Smooth muscle cell (in vitro differentiated cells): Measurements from ENCODE around the gene PDGFD. TPM values are rescaled to one million over a fixed set of nuclear protein-coding genes. Genes with fewer than 3 reads are reported as not detected.

Experiments used
- DNase-seq: peaks from one replicate; lab custom pipeline; 2025; ENCODE audit not compliant: unreplicated experiment; lab: John Stamatoyannopoulos, UW
- H2AFZ ChIP-seq: fragments of 200-600 bp; sonication (generic); 2 replicates; pipeline ENCODE4 v1.6.0; 2016; ENCODE audit warnings: antibody characterized with exemption, low read depth, mild to moderate bottlenecking
- H3F3A ChIP-seq: fragments of 200-600 bp; sonication (generic); 2 replicates; pipeline ENCODE4 v1.6.0; 2017; ENCODE audit warnings: antibody characterized with exemption, low read depth
- H3K27ac ChIP-seq: fragments of 200-600 bp; sonication (generic); 2 replicates; pipeline ENCODE4 v1.5.1; 2016; ENCODE audit warnings: low read depth, mild to moderate bottlenecking
- H3K27me3 ChIP-seq: fragments of 200-600 bp; sonication (generic); 2 replicates; pipeline ENCODE4 v1.6.1; 2016; ENCODE audit warnings: low read depth, mild to moderate bottlenecking
- H3K36me3 ChIP-seq: fragments of 200-600 bp; sonication (generic); 2 replicates; pipeline ENCODE4 v1.5.1; 2016; ENCODE audit warnings: low read depth
- H3K4me1 ChIP-seq: fragments of 200-600 bp; sonication (generic); 2 replicates; pipeline ENCODE4 v1.5.1; 2016; ENCODE audit warnings: low read depth
- H3K4me2 ChIP-seq: fragments of 200-600 bp; sonication (generic); 2 replicates; pipeline ENCODE4 v1.6.0; 2016; ENCODE audit warnings: mild to moderate bottlenecking
- H3K4me3 ChIP-seq: fragments of 200-600 bp; sonication (generic); 2 replicates; pipeline ENCODE4 v1.5.1; 2016; ENCODE audit warnings: mild to moderate bottlenecking
- H3K79me2 ChIP-seq: fragments of 200-600 bp; sonication (generic); 2 replicates; pipeline ENCODE4 v1.6.0; 2016; ENCODE audit warnings: low read depth, mild to moderate bottlenecking
- H3K9ac ChIP-seq: fragments of 200-600 bp; sonication (generic); 2 replicates; pipeline ENCODE4 v1.6.0; 2016; ENCODE audit warnings: low read depth
- H3K9me3 ChIP-seq: fragments of 200-600 bp; sonication (generic); replicated peaks from 2 replicates; pipeline ENCODE4 v1.5.1; 2016; ENCODE audit warnings: low read depth
- H4K20me1 ChIP-seq: fragments of 200-600 bp; sonication (generic); 2 replicates; pipeline ENCODE4 v1.6.0; 2016; ENCODE audit warnings: low read depth
- CTCF ChIP-seq: fragments of 200-600 bp; sonication (generic); IDR thresholded peaks from 2 replicates; pipeline ENCODE4 v1.5.1; 2017; ENCODE audit warnings: borderline replicate concordance, mild to moderate bottlenecking, antibody characterized with exemption; ENCODE audit not compliant: insufficient read depth, poor library complexity, severe bottlenecking
- WGBS: methylation state at CpG from one replicate; pipeline ENCODE4 v1.1.7; 2016; ENCODE audit warnings: low lambda C conversion rate; 5-methylcytosine and 5-hydroxymethylcytosine counted together
- polyA plus RNA-seq: library from polyadenylated mRNA; unstranded; fragments of >200 nt; fragmentation: Nextera tagmentation; extraction: Ambion mirVana; gene quantifications from 2 replicates; pipeline ENCODE4 v1.2.1, GENCODE V29; 2016
- total RNA-seq: library from RNA; depleted of rRNA; stranded (reverse); fragments of >200 nt; gene quantifications from 2 replicates; pipeline ENCODE4 v1.2.3, GENCODE V29; 2014

PDGFD gene
- total and polyA plus RNA-seq, 2 experiments from 2014 or later = 1.5 to 10.0 TPM

GRCh38 chr11:103994518-103994917 lies 169.4 kb downstream of the PDGFD start:
- 95% methylated on average over 2 of the region's 2 CpGs for WGBS

GRCh38 chr11:103994094-103994493 lies 169.9 kb downstream of the PDGFD start:
- no peak overlapping the region for H2AFZ ChIP-seq
- WGBS = 98% methylated on average over 1 of the region's 1 CpG

More at GRCh38 chr11:103994518-103994917, 169.4 kb downstream of the PDGFD start:
- Histone ChIP-seq H3K9me3 (no peaks in the 10 kb centered on the region), H3K4me2 (no peak overlapping the region), H2AFZ (no peak overlapping the region), H4K20me1 (no peaks in the 10 kb centered on the region), H3K4me3 (no peak overlapping the region), H3K27ac (no peak overlapping the region), H3K27me3 (no peaks in the 10 kb centered on the region), H3F3A (no peaks in the 10 kb centered on the region), H3K79me2 (no peaks in the 10 kb centered on the region), H3K36me3 (no peaks in the 10 kb centered on the region), H3K4me1 (no peaks in the 10 kb centered on the region), H3K9ac (no peak overlapping the region)
- no peak for DNase-seq
- no peak for TF ChIP-seq CTCF

GRCh38 chr11:103993507-103993906 lies 170.4 kb downstream of the PDGFD start:
- H2AFZ ChIP-seq = no peak overlapping the region

More at GRCh38 chr11:103994094-103994493, 169.9 kb downstream of the PDGFD start:
- no peak overlapping the region for H3K9ac ChIP-seq
- H3K4me1 ChIP-seq = no peaks in the 10 kb centered on the region
- H4K20me1 ChIP-seq = no peaks in the 10 kb centered on the region
- H3K27ac ChIP-seq = no peak overlapping the region
- no peaks in the 10 kb centered on the region for H3F3A ChIP-seq
- H3K9me3 ChIP-seq = no peaks in the 10 kb centered on the region
- no peaks in the 10 kb centered on the region for H3K36me3 ChIP-seq
- H3K79me2 ChIP-seq = no peaks in the 10 kb centered on the region
- no peak for DNase-seq
- TF ChIP-seq CTCF = no peak
- no peak overlapping the region for H3K4me2 ChIP-seq
- H3K27me3 ChIP-seq = no peaks in the 10 kb centered on the region
- H3K4me3 ChIP-seq = no peak overlapping the region

More at GRCh38 chr11:103993507-103993906, 170.4 kb downstream of the PDGFD start:
- no peak for DNase-seq
- H3K36me3 ChIP-seq = no peaks in the 10 kb centered on the region
- H3K9ac ChIP-seq = no peak overlapping the region
- H3K27ac ChIP-seq = no peak overlapping the region
- no peak for TF ChIP-seq CTCF
- H3F3A ChIP-seq = no peaks in the 10 kb centered on the region
- H4K20me1 ChIP-seq = no peaks in the 10 kb centered on the region
- H3K4me3 ChIP-seq = no peak overlapping the region
- H3K9me3 ChIP-seq = no peaks in the 10 kb centered on the region
- H3K4me1 ChIP-seq = no peaks in the 10 kb centered on the region
- H3K4me2 ChIP-seq = no peak overlapping the region
- no peaks in the 10 kb centered on the region for H3K27me3 ChIP-seq
- H3K79me2 ChIP-seq = no peaks in the 10 kb centered on the region
